WTC11 (cell line): Measurements from ENCODE around the gene CIBAR2. TPM values are rescaled to one million over a fixed set of nuclear protein-coding genes. Genes with fewer than 3 reads are reported as not detected.

Experiments
- ATAC-seq: fragments of 200-7000 bp; cut with Tn5 transposase; 2 replicates; pipeline ENCODE4 v1.10.0; 2021; ENCODE audit warnings: mild to moderate bottlenecking, moderate library complexity
- CTCF ChIA-PET: fragments of 300-600 bp; sonication (Branson Sonifier 250); formaldehyde crosslinking; loops from one replicate; lab custom pipeline; 2021; ENCODE audit warnings: antibody characterized with exemption; lab: Charles Lee
- POLR2A ChIA-PET: fragments of 350-600 bp; sonication (Branson Sonifier 250); formaldehyde crosslinking; loops from one replicate; lab custom pipeline; 2021; ENCODE audit warnings: antibody characterized with exemption; lab: Charles Lee
- DNase-seq: peaks from one replicate; pipeline ENCODE4 v3.0.0; 2021; ENCODE audit warnings: low spot score
- H3K27ac Mint-ChIP-seq: 2 replicates; pipeline ENCODE4 v1.8.0; 2021; ENCODE audit warnings: mixed read lengths
- H3K27me3 Mint-ChIP-seq: 2 replicates; pipeline ENCODE4 v1.8.0; 2021; ENCODE audit warnings: low read depth, mild to moderate bottlenecking, moderate library complexity, mixed read lengths
- H3K36me3 Mint-ChIP-seq: 2 replicates; pipeline ENCODE4 v1.8.0; 2021; ENCODE audit warnings: mixed read lengths
- H3K4me1 Mint-ChIP-seq: 2 replicates; pipeline ENCODE4 v1.8.0; 2022; ENCODE audit warnings: mixed read lengths
- H3K4me3 Mint-ChIP-seq: 2 replicates; pipeline ENCODE4 v1.8.0; 2021; ENCODE audit warnings: mild to moderate bottlenecking, moderate library complexity, mixed read lengths
- H3K9me3 Mint-ChIP-seq: 2 replicates; pipeline ENCODE4 v1.8.0; 2021; ENCODE audit warnings: mixed read lengths
- CREB1 ChIP-seq: sonication (generic); formaldehyde crosslinking; IDR thresholded peaks from 2 replicates; pipeline ENCODE4 v1.8.0; 2023; ENCODE audit warnings: mild to moderate bottlenecking, missing genetic modification reagents
- CREM ChIP-seq: sonication (generic); formaldehyde crosslinking; IDR thresholded peaks from 2 replicates; pipeline ENCODE4 v1.8.1; 2022; ENCODE audit warnings: mild to moderate bottlenecking, missing genetic modification reagents, moderate library complexity
- E2F4 ChIP-seq: sonication (generic); formaldehyde crosslinking; IDR thresholded peaks from 2 replicates; pipeline ENCODE4 v1.8.1; 2022; ENCODE audit warnings: low read depth, mild to moderate bottlenecking, moderate library complexity, missing genetic modification reagents, borderline replicate concordance
- E2F5 ChIP-seq: sonication (generic); formaldehyde crosslinking; IDR thresholded peaks from 2 replicates; pipeline ENCODE4 v1.8.1; 2022; ENCODE audit warnings: mild to moderate bottlenecking, moderate library complexity, missing genetic modification reagents
- ELF4 ChIP-seq: sonication (generic); formaldehyde crosslinking; IDR thresholded peaks from 2 replicates; pipeline ENCODE4 v1.8.1; 2022; ENCODE audit warnings: low read depth, mild to moderate bottlenecking, moderate library complexity, missing genetic modification reagents
- EMX1 ChIP-seq: fragments of 250-450 bp; sonication (Bioruptor Pico); IDR thresholded peaks from 2 replicates; pipeline ENCODE4 v1.8.0; 2021; ENCODE audit warnings: mild to moderate bottlenecking
- ETV6 ChIP-seq: sonication (generic); formaldehyde crosslinking; IDR thresholded peaks from 2 replicates; pipeline ENCODE4 v1.8.1; 2022; ENCODE audit warnings: mild to moderate bottlenecking, missing genetic modification reagents
- FOXP1 ChIP-seq: sonication (generic); formaldehyde crosslinking; IDR thresholded peaks from 2 replicates; pipeline ENCODE4 v1.8.0; 2022; ENCODE audit warnings: missing genetic modification reagents, mild to moderate bottlenecking, moderate library complexity, borderline replicate concordance
- IRF2 ChIP-seq: sonication (generic); formaldehyde crosslinking; IDR thresholded peaks from 2 replicates; pipeline ENCODE4 v1.8.0; 2022; ENCODE audit warnings: low read depth, missing genetic modification reagents, borderline replicate concordance
- KAT7 ChIP-seq: sonication (generic); formaldehyde crosslinking; IDR thresholded peaks from 2 replicates; pipeline ENCODE4 v1.8.1; 2023; ENCODE audit warnings: missing genetic modification reagents, mild to moderate bottlenecking, borderline replicate concordance
- NR1H2 ChIP-seq: sonication (generic); formaldehyde crosslinking; IDR thresholded peaks from 2 replicates; pipeline ENCODE4 v1.9.0; 2021; ENCODE audit warnings: mild to moderate bottlenecking, moderate library complexity, missing genetic modification reagents
- NR2C2 ChIP-seq: sonication (generic); formaldehyde crosslinking; IDR thresholded peaks from 2 replicates; pipeline ENCODE4 v1.8.0; 2022; ENCODE audit warnings: mild to moderate bottlenecking, missing genetic modification reagents
- USF2 ChIP-seq: sonication (generic); formaldehyde crosslinking; IDR thresholded peaks from 2 replicates; pipeline ENCODE4 v1.8.1; 2023; ENCODE audit warnings: mild to moderate bottlenecking, missing genetic modification reagents, moderate library complexity
- ZBTB21 ChIP-seq: sonication (generic); formaldehyde crosslinking; IDR thresholded peaks from 2 replicates; pipeline ENCODE4 v1.8.1; 2023; ENCODE audit warnings: mild to moderate bottlenecking, missing genetic modification reagents, borderline replicate concordance
- ZNF317 ChIP-seq: sonication (generic); formaldehyde crosslinking; IDR thresholded peaks from 2 replicates; pipeline ENCODE4 v1.8.1; 2023; ENCODE audit warnings: low read depth, mild to moderate bottlenecking, moderate library complexity, missing genetic modification reagents, borderline replicate concordance
- ZNF396 ChIP-seq: fragments of 250-450 bp; sonication (Bioruptor Pico); IDR thresholded peaks from 2 replicates; pipeline ENCODE4 v1.8.0; 2021; ENCODE audit warnings: mild to moderate bottlenecking, moderate library complexity, borderline replicate concordance
- total RNA-seq: library from RNA; stranded (reverse); gene quantifications from 3 replicates; pipeline ENCODE4 v1.2.3, GENCODE V29; 2021
- TF ChIP-seq, protein P1 (sequence below): sonication (generic); formaldehyde crosslinking; IDR thresholded peaks from 2 replicates; pipeline ENCODE4 v1.8.1; 2023; ENCODE audit warnings: mild to moderate bottlenecking, missing genetic modification reagents
- TF ChIP-seq, protein P2 (sequence below): fragments of 250-450 bp; sonication (Bioruptor Pico); conservative IDR thresholded peaks from 2 replicates; pipeline ENCODE4 v1.9.0; 2021; ENCODE audit warnings: mild to moderate bottlenecking
- TF ChIP-seq, protein P3 (sequence below): fragments of 250-450 bp; sonication (Bioruptor Pico); IDR thresholded peaks from 2 replicates; pipeline ENCODE4 v1.9.0; 2021; ENCODE audit warnings: mild to moderate bottlenecking
- TF ChIP-seq, protein P4 (sequence below): sonication (generic); formaldehyde crosslinking; IDR thresholded peaks from 2 replicates; pipeline ENCODE4 v1.8.0; 2022; ENCODE audit warnings: mild to moderate bottlenecking, missing genetic modification reagents

CIBAR2 gene
- total RNA-seq, 1 experiment from 2014 or later, result not detected

GRCh38 chr16:85083051-85083639 is 29.1 kb downstream of the CIBAR2 start:
- Mint-ChIP-seq H3K9me3 (no peaks in the 10 kb centered on the region), H3K27ac (peak overlapping the region; percentile 69), H3K36me3 (peaks cover 9% of the 10 kb centered on the region), H3K4me1 (peaks cover 45% of the 10 kb centered on the region), H3K4me3 (peak overlapping the region; percentile 53), H3K27me3 (peaks cover 82% of the 10 kb centered on the region)
- DNase-seq, result peak; percentile 34
- ChIA-PET POLR2A (no interaction called here), CTCF (interaction anchor here (1.0 to 3.3 kb wide), 8 partner anchors 8 to 156 kb away, joined by 3 to 35 read pairs (median 4); partner anchors contain the start of gene KIAA0513)
- no peak for TF ChIP-seq KAT7
- no peak for TF ChIP-seq ZBTB21 (CRISPR knock-in tag)
- TF ChIP-seq NR2C2, result no peak
- TF ChIP-seq CREB1 (CRISPR knock-in tag), result no peak
- 0 out of 2 replicates have a peak, but pooled peaks have one; percentile 29 for TF ChIP-seq CREM (CRISPR knock-in tag)
- TF ChIP-seq, protein P1, sequence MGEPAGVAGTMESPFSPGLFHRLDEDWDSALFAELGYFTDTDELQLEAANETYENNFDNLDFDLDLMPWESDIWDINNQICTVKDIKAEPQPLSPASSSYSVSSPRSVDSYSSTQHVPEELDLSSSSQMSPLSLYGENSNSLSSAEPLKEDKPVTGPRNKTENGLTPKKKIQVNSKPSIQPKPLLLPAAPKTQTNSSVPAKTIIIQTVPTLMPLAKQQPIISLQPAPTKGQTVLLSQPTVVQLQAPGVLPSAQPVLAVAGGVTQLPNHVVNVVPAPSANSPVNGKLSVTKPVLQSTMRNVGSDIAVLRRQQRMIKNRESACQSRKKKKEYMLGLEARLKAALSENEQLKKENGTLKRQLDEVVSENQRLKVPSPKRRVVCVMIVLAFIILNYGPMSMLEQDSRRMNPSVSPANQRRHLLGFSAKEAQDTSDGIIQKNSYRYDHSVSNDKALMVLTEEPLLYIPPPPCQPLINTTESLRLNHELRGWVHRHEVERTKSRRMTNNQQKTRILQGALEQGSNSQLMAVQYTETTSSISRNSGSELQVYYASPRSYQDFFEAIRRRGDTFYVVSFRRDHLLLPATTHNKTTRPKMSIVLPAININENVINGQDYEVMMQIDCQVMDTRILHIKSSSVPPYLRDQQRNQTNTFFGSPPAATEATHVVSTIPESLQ (CRISPR knock-in tag), result no peak
- no peak for TF ChIP-seq ETV6
- no peak for TF ChIP-seq IRF2 (CRISPR knock-in tag)
- TF ChIP-seq, protein P2, sequence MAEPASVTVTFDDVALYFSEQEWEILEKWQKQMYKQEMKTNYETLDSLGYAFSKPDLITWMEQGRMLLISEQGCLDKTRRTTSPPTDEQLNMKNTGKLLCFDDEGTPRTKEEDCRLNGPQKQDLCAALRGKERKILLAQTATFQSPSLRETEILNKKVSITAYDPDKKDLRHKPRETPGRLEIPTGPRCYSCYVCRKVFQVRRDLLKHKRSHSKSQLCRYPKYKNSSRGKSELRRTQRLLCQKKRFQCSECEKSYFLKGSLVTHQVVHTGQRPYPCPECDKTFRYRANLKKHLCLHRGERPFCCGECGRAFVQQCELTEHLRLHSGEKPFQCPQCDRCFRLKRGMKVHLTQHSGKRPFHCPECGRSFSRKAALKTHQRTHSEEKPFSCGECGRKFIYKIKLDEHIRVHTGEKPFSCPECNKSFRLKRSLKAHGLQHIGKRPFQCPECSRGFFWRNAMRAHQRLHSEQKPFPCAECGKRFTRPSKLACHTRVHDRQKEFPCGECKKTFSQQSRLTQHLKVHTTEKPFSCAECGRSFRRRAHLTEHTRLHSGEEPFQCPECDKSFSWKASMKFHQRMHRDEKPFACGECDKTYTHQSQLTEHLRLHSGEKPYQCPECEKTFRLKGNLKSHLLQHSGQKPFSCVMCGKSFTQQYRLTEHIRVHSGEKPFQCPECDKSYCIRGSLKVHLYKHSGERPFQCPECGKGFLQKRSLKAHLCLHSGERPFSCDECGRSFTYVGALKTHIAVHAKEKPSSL (CRISPR knock-in tag), result no peak
- TF ChIP-seq ZNF396 (CRISPR knock-in tag), result no peak
- TF ChIP-seq, protein P3, sequence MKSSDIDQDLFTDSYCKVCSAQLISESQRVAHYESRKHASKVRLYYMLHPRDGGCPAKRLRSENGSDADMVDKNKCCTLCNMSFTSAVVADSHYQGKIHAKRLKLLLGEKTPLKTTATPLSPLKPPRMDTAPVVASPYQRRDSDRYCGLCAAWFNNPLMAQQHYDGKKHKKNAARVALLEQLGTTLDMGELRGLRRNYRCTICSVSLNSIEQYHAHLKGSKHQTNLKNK, result peak; percentile 98
- no peak for TF ChIP-seq E2F4 (CRISPR knock-in tag)
- TF ChIP-seq NR1H2 (CRISPR knock-in tag), result no peak
- TF ChIP-seq E2F5, result no peak
- TF ChIP-seq EMX1, result no peak
- ATAC-seq, result peak; percentile 71

DNA sequence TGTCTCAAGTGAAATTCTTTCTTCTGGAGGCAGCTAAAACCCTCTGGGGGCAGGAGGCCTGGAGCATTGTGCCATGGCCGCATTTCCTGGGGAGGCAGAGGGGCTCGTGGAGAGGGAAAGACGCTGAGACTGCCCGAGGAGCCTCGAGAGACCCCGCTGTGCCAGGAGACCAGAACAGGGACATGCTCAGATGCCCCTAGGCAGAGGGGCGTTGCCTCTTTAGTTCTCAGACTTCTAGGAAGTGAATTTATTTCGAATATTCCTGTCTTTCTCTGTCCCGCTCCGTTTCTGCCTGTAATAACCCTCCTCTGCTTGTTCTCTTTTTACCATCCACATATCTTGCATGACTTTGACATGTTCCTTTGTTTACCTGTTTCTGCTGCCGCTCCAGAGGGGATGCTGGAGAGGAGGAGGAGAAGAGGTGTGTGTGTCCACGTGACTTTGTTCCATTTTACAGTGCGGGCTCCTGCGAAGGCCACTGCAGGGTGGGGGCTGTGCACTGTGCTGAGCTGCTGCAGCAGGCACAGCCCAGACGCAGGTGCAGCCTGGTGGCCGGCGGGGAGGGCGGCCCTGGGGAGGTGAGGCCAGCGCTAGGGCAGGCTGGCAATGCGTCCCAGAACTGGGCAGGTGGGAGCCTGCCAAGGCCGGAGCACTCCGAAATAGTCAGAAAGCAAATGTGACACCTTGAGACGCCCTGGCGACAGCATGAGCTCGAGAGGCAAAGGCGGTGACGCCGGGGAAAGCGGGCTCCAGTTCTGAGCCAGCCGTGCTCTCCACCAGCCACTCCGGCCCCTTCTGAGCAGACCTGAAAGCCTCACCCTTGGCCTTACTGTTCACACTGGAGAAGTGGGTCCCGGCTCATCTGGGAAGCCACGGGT is 29.9 kb downstream of the CIBAR2 start:
- peak; percentile 46 for DNase-seq
- H3K9me3 Mint-ChIP-seq, result no peaks in the 10 kb centered on the region
- no peak overlapping the region for H3K27ac Mint-ChIP-seq
- TF ChIP-seq ETV6, result 0 out of 2 replicates have a peak, but pooled peaks have one; percentile 37
- peak; percentile 86 for TF ChIP-seq USF2 (CRISPR knock-in tag)
- no peak for TF ChIP-seq ELF4 (CRISPR knock-in tag)
- TF ChIP-seq, protein P4, sequence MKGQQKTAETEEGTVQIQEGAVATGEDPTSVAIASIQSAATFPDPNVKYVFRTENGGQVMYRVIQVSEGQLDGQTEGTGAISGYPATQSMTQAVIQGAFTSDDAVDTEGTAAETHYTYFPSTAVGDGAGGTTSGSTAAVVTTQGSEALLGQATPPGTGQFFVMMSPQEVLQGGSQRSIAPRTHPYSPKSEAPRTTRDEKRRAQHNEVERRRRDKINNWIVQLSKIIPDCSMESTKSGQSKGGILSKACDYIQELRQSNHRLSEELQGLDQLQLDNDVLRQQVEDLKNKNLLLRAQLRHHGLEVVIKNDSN (CRISPR knock-in tag), result peak; percentile 87
- peak; percentile 57; the same call in 1 of the 2 replicates for TF ChIP-seq FOXP1 (CRISPR knock-in tag)
- TF ChIP-seq ZNF317 (CRISPR knock-in tag), result no peak
- 0 out of 2 replicates have a peak, but pooled peaks have one; percentile 44 for TF ChIP-seq ZBTB21 (CRISPR knock-in tag)
- H3K4me3 Mint-ChIP-seq, result peak overlapping the region; percentile 53
- POLR2A ChIA-PET, result interaction anchor here (1.3 kb wide), 1 partner anchor 54 kb away, joined by 3 read pairs; the partner anchor contains the start of gene KIAA0513
- peaks cover 9% of the 10 kb centered on the region for H3K36me3 Mint-ChIP-seq
- CTCF ChIA-PET, result interaction anchor here (1.4 to 3.3 kb wide), 4 partner anchors 16 to 54 kb away, joined by 4 to 35 read pairs (median 12); partner anchors contain the start of gene KIAA0513
- peaks cover 45% of the 10 kb centered on the region for H3K4me1 Mint-ChIP-seq
- ATAC-seq, result peak; percentile 44
- H3K27me3 Mint-ChIP-seq, result peaks cover 87% of the 10 kb centered on the region
